Vagina (tissue), 2 donors: ENCODE measurements around the gene NINJ2.

Experiments
- POLR2AphosphoS5 ChIP-seq, 2 donors: sonication (generic); formaldehyde crosslinking; IDR thresholded peaks; one replicate each; pipeline ENCODE4 v1.9.0; 2017; ENCODE audit warnings: antibody characterized with exemption in 2 of 2, mild to moderate bottlenecking in 2 of 2, low read depth in 1 of 2; ENCODE audit not compliant: insufficient read depth in 1 of 2
- TF ChIP-seq, protein P1 (sequence below), 3 experiments: fragments of 450-650 bp in 2 of 3; fragments of 200-600 bp in 1 of 3; sonication (generic) in 1 of 3; IDR thresholded peaks; one replicate each; pipeline ENCODE4 v1.5.1; 2017 to 2019; ENCODE audit warnings: antibody characterized with exemption in 3 of 3, mild to moderate bottlenecking in 2 of 3, moderate library complexity in 2 of 3

DNA sequence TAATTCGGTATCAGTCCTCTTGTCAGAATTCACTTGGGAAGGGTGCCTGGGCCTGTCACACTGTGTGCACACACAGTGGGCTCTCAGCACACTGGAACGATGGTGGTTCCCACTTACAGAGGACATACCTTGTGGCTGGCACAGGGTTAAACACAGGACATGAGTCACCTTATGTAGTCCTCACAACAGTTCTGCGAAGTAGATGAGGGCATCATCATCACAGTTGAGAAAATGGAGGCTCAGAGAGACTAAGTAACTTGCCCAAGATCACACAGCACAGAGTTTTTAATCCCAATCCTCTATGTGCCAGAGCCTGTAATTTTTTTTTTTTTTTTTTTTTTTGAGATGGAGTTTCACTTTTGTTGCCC is 90.7 kb downstream of the NINJ2 start:
- TF ChIP-seq, protein P1, sequence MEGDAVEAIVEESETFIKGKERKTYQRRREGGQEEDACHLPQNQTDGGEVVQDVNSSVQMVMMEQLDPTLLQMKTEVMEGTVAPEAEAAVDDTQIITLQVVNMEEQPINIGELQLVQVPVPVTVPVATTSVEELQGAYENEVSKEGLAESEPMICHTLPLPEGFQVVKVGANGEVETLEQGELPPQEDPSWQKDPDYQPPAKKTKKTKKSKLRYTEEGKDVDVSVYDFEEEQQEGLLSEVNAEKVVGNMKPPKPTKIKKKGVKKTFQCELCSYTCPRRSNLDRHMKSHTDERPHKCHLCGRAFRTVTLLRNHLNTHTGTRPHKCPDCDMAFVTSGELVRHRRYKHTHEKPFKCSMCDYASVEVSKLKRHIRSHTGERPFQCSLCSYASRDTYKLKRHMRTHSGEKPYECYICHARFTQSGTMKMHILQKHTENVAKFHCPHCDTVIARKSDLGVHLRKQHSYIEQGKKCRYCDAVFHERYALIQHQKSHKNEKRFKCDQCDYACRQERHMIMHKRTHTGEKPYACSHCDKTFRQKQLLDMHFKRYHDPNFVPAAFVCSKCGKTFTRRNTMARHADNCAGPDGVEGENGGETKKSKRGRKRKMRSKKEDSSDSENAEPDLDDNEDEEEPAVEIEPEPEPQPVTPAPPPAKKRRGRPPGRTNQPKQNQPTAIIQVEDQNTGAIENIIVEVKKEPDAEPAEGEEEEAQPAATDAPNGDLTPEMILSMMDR (IDR thresholded peaks at IDR 0.05) = no peak
- TF ChIP-seq POLR2AphosphoS5 (IDR thresholded peaks at IDR 0.05; ENCODE audit: insufficient read depth in 1 of 2, low read depth in 1 of 2) = no peak
